GM18861 (cell line): ENCODE results near the gene SPECC1L.

Source experiments
- ATAC-seq: cut with Tn5 transposase; IDR thresholded peaks from one replicate; pipeline ENCODE4 v1.9.1; 2021; ENCODE audit not compliant: unreplicated experiment

Gene SPECC1L

DNA sequence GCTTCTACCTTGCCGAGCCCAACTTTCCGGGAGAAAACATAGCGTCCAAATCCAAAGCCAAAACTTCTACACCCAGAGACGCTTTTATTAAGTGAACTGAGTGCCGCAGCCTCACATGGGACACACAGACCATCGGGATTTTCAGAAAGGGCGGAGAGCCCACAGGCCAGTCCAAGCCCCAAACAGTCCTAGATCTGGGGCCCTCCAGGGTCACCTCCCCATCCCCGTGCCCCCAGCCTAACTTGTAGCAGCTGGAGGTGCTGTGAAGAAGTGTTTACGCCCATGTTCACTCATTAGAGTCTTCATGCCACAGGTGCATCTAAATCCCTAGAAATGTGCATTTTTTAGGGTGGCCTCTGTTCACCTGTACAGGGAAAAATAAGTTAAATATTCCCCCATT lies 142.6 kb downstream of the SPECC1L start:
- no peak for ATAC-seq

DNA sequence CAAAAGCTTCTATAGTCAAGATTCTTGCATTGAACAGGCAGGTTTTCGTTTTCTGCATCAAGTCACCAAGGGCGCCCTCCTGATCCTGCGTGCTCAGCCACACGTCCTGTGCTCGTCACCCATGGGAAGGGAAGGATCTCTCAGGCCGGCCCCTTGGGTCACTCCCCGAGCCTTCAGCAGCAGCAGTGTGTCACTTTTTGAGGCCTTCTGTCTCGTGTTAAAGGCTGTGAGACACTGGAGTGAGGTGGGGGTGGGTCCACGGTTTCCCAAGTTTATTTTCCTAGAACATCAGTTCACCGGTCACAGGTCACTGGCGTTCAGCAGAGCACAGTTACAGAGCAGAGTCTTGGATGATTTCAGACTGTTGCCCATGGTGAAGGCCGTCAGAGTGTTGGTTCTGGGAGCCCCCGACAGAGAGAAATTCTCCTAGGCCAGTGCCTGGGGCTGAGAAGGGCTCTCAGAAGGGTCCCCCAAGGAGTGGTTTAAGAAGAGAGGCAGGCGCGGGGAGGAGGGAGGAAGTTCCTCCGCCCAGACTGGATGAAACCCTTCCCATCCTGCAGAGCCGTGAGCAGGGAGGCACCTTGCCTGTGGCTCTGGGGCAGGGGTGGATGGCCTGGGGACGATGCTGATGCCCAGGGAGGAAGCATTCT lies 143.2 kb downstream of the SPECC1L start:
- ATAC-seq, result no peak

DNA sequence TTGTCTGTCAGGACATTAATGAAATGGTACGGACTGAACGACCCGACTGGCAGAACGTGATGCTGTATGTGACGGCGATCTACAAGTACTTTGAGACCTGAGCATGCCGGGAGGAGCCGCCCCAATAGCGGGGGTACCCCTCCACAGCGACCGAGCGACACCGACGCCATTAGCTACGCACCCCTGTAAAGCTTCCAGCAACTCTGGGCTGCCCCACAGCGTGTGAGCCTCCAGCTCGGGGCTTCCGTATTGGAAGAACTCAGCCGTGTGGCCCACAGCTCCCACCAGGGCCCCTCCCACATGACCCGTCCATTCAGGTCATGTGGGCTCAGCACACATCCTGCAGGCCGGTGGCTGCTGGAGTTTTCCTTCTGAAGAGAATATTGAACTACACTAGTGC lies 143.9 kb downstream of the SPECC1L start:
- ATAC-seq, result no peak

DNA sequence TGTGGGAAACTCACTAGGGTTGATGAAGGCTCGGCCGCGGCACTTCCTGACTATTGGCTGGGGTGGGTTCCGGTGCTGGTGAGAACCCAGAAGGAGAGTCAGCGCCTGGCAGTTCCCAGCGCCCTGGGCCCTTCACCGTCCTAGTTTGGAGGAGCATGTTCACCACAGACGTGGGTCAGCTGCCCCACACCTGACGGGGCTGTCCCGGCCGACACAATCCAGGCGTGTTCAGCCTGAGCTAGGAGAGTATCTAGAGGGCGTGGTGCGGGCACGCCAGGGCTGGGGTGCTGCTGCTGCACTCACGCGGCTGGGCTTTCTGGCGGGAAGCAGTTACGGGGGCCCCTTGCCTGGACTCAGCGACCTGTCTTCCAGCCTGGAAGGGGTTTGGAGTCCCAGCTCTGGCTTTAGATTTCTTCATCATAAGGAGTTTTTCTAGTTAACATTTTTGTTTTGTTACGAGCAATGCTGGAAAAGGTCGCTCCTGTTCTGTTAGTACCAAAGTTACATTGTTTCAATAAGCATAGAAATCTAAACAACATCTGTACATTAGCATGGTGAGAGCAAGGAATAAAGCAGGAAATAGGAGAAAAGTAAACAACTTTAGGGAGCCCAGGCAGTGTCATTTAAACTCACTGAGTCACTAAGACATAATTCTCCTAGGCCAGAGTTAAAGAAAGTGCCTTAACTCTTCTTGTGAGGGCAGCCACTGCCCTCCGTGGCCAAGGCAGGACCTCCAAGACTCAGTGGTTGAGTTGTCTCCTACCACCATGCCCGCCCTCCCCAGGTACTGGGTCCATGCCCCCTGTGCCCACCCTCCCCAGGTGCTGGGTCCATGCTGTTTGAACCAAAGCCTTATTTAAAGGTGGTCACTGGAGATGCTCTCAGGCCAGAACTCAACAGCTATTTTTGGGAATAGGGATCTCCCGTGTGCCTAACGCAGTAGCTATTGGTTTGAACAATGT lies 144.6 kb downstream of the SPECC1L start:
- ATAC-seq, result no peak

DNA sequence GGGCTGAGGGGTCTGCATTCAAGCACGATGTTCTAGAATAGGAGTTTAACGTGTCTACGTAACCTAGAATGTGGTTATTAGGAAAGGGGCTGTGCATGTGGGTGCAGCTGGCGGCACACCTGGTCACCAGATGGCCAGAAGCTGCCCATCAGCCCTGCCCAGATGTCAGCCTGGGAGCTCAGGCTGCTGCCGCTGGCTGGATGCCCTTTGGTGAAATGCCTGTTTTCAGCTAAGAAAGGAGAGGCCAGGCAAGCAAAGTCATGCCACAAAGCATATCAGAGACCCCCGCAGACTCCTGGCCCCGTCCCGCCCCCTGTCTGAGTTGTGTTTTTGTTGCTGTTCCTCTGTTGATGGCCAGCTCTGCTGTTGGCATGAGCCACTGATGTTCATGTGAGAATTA lies 145.5 kb downstream of the SPECC1L start:
- ATAC-seq, result no peak

DNA sequence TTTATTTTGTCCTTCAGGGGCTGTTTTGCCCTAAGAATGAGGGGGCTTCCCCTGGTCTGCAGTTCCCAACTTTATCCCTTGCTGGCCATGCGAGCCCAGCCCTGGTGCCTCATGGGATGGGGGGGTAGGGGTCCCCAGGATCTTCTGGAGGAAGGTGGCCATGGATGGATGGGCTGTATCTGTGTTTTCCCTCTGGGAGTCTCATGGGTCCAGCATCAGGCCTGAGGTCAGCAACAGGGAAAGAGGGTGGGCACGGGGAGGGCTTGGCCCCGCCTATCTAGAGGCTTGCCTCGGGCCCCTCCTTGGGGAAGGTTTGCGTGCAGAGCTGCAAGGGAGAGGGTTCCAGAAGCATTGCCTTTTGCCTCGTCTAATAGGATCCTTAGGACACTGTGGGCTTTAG lies 146.0 kb downstream of the SPECC1L start:
- no peak for ATAC-seq

DNA sequence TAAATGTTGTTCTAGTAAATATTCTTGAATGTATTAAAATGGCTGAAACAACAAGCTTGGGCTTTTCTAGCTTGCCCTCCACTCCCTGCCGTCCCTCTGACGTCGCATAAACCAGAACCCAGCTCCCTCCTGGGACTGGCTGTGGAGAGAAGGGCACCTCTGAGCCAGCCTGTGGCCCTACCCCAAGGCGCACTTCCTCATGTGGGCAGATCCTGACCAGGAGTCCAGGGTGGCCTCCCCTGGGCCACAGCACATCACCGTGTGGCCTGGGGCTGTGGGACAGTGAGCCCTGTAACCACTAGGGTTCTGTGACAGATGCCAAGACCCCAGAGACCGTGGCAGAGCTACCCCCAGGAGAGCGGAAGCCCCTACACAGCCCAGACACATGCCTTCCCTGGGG lies 146.6 kb downstream of the SPECC1L start:
- no peak for ATAC-seq

DNA sequence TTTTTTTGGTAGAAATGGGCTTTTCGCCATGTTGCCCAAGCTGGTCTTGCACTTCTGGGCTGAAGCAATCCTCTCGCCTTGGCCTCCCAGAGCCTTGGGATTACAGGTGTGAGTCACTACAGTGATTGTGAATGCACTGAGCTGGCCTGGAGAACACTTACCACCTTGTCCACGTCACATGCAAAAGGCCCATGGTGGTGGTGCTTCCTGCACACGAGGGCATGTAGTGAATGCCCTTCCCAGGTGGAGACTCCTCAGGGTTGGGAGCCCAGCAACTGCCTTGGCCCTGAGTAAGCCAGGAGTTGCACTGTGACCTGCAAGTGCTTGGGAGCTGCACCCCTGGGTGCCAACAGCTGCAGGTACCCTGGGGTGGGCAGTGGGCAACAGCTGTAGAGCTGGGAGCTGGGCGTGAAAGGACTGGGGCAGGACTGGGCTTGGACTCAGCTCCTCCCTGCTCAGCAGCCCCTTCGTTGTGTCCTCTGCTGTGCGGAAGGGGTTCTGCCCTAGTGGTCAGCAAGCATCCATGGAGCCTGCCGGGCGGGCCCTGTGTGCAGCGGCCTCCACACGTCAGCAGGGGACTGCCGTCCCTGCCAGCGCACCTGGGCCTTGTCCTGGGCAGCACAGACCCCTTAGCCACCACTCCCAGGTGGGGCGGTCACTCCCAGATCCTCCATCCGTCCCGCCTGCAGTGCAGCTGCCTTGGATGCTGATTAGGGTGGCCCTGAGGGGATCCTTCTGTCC lies 147.4 kb downstream of the SPECC1L start:
- ATAC-seq, result no peak

DNA sequence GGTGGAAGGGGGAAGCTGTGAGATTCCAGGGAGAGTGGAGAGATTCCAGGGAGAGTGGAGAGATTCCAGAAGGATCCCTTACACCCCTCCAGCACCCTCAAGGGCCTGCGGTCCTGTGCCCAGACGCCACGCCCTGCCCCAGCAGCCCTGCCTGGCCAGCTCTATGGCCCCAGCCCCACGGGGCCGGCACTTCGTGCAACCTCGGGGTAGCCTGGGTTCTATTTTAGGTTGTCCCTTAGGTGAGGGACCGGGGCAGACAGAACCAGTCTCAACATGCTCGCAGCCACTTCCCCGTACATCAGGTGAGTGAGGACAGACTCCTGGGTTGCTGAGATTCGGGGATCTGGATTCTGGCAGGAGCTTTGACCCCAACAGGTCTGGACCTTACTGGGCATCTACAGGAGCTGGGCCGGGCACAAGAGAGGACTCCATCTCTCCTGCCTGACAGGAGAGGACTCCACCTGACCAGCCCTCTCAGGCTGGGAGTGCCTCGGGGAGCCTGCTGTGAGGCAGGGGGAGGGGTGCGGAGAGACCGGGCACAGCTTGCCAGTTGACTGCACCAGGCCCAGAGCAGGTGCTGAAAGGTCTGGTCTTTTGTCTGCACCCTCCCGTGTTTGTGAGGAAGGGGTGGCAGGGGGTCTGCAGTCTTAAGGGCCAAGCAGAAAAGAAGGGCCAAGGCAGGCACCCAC lies 148.3 kb downstream of the SPECC1L start:
- ATAC-seq, result no peak

DNA sequence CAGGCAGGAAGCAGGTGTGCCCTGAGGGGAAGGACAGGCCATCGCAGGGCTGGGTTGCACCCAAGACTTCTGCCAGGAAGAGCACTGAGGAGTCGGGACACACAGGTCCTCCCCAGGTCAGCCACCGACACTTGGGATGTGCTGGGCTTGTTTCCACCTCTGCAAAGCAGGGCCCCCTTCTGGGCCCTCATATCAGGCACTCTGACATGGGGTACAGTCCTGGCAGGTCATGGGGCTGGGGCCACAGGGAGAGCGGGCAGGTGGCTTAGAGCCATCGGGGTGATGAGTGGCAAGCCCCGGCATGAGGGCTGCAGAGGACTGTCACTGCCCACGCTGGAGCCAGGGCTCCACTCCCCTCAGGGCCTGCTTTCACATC lies 148.8 kb downstream of the SPECC1L start:
- no peak for ATAC-seq

DNA sequence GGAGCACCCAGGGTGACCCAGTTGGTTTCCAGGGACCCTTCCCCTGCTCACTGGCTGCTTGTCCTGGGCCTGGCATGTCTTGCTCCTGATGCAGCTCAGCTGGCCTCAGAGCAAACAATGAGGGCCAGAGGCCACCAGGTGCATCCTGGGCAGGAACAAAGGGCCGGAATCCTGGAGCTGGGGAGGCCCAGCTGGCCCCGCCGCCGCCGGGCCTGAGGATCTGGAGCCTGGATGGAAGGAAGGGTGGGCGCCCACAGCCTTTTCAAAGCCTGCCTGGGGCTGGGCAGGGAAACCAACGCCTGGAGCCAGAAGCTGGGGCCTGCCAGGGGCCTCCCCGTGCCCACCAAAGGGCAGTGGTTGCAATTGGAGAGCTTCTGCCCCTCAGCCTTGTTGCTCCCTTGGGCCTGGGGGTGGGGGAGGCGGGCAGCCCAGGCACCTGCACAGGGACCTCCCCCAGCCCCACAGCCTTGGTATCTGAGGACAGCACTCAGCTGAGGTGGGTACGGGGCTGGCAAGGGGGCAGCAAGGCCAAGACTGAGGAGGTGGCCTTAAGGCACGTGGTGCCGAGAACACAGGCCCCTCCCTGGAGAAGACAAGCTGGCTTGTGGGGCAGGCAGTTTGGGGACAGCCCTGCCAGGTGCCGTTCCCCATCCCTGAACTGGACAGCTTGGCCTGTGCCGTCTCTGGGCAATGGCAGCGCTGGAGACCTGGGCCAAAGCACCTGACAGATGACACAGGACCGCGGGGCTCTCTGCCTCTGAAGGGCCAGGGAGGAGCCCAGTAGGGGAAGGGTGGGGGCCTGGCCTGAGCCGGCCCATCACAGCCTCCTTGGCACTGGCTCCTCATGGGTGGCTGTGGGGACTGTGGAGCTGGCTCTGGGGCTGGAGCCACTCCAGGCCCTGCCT lies 149.7 kb downstream of the SPECC1L start:
- no peak for ATAC-seq

DNA sequence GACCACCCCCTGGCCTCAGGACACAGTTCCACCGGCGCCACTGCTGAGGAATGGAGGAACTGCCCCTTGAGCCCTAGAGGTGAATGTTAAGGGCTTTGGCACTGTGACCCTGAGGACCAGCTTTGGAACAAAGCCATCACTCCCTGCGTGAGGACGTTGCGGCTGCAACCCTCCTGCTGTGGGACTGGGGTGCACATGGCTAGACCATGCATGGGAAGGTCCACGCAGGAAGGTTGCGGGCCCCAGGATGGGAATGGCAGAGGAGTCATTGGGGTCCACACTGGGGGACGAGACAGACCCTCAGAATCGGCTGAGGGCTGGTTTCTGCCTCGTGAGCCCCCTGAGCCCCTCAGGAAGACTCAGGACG lies 150.3 kb downstream of the SPECC1L start:
- ATAC-seq, result no peak

DNA sequence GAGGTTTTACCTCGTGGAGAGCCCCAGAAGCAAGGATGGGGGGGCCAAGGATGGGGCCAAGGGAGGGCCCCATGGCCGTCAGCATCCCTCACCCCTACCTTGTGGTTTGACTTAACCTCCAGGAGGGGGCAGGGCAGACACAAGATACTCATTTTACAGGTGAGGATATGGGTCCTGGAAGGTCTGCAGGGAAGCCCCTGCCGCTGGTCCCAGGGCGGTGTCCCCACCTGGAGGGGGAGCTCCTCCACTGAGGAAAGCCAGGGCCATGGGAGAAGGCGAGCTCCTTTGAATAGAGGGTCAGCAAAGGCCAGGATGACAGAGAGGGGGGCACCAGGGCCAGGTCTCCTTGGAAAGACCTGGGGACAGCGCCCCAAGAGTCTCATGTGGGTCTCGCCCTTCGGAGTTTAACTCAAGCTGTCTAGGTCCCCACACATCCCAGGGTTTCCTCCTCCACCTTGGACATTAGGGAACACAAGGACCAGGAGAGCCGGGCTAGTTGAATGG lies 150.8 kb downstream of the SPECC1L start:
- no peak for ATAC-seq

DNA sequence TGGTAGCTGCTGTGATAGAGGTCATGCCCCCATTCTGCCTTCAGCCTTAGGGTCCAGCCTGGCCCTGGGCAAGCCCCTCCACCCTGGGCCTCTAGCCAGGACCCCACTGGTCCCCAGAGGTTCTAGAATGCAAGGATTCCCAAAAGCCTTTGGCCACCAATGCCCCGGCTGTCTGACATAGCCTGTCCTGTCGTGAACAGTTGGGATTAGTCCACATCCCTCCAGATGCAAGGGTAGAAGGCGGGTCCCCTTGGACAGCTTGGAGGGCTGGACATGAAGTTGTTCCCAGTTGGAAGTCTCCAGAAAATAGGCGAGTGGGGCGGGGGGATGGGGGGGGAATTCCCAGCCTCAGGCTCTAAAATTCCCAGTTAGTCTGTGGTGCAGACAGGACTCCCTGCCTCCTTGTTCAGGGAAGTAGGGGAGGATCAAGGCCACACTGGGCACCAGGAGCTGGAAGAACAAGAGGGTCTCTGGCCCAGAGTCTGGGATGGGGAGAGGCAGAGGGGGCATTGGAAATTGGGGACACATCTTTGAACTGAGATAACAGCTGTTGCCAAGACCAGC lies 151.6 kb downstream of the SPECC1L start:
- ATAC-seq, result no peak

DNA sequence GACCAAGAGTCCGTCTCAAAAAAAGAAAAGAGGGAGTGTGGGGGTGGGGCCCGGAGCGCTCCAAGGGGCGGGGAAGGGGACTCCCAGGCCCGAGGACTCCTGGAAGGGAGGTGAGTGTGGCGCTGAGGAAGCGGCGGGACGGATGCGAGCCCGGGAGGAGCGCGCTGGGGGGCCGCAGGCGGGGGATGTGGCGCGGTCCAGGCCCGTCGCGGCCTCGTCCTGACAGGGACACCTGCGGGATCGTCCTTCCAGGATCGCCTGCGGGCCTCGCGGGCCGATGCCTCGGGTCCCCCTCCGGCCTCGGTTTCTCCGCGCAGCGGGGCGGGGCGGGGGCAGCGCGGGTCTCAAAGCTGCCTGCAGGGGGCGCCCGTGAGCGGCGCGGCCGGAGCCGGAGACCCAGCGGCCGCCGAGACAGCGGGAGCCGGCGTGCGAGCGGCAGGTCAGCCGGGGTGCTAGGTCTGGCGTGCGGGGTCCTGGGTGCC lies 152.9 kb downstream of the SPECC1L start:
- ATAC-seq, result no peak

DNA sequence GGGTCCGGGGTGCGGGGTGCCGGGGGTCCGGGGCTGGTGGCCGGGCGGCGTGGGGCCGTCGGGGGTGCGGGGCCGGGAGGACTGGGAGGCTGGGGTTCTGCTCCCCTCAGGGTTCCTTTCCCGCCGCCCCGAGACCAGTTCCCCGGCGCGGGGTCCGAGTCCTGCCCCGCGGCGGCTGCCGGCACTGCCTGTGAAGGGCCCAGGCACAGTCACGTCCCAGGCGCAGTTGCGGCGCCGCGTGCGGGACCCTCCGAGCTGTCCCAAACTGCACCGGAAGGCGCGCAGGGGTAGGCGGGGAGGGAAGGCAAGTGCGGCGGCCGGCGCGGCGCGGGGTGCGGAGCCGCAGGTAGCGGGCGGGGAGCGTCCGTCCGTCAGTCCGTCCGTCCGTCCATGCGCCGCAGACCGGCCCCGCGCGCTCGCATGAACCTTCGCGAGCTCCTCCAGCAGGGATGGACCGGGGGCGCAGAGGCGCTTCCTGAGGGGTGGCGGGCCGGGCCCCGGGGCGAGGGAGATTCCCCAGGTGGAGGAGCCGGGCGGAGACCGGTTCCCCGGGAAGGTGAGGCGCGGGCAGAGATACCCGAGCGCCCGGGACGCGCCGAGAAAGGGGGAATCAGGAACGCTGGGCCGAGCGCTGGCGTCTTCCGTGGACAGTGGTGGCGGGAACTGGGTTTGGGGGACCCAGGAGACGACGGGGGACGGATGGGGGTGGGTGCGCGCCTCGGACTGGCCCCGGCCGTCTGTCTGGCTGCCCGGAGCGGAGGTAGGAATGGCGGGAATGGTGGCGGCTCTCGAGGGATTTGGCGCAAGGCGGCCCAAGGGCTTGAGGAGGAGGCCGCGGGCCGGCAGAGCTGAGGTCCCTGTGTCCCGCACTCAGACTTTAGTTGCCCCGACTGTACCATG lies 153.6 kb downstream of the SPECC1L start:
- no peak for ATAC-seq

DNA sequence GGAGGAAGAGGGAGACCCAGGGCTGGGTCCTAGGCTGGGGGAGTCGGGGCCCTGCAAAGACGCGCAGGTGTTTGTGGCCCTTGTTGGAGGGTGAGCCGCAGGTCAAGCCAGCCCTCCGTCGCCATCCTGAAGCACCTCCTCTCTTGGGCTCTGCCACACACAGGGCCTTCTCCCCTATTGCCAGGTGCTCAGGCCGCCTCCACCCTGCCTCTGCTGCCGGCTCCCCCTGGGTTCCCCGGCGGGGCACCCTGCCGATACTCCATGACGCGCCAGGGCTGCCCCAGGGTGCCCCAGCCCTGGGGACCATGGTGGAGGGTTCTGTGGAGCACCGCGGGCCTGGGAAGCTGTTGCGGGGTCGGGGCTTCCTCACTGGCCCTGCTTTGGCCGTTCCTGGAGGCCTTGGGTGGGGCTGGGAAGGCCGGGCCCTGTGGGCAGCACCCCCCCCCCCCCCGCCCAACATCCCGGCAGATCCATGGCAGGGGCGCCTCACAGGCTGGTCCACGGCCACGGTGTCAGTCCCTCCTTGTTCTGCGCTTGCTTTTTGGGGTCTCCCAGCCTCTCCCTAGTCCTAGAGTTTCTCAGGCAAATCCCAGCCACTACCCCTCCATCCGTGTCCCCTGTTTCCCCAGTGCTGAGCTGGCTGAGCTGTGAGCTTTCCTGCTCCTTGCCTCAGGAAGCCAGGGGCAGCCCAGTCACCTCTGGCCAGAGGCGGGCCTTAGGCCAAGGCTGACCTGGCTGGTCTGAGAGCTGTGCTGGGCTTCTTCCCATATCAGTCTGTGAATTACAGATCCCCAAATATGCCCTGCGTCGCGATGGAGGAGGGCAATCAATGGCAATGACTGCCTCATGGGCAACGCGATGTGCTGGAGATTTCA lies 154.5 kb downstream of the SPECC1L start:
- no peak for ATAC-seq

DNA sequence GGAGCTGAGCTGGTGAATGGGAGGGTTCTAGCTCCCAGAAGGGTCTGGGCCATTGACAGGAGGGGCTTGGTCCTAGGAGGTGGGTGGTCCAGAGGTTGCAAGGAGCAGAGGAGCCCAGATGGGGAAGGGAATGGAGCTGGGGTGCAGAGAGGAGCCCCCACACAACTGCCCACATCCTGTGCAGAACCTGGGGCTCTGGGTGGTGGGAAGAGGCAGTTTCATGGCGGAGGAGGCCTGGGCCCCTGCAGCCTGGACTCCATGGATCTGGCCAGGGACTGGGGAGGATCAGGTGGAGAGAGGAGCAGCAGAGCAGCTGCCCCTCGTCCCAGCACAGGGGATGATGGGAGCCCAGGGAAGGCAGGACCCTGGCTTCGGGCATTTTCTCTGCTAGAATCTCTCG lies 155.8 kb downstream of the SPECC1L start:
- no peak for ATAC-seq
